ENCODE results near the gene ATE1. TPM values are rescaled to one million over a fixed set of nuclear protein-coding genes. Genes with fewer than 3 reads are reported as not detected.

The ATE1 gene
- total and polyA plus RNA-seq, 2 experiments from 2014 or later = 16.9 to 48.9 TPM

- H3K79me2 ChIP-seq = no peaks in the 10 kb centered on the region
- no peaks in the 10 kb centered on the region for H3K9me3 ChIP-seq (ENCODE audit: low read depth)
- H3K9me2 ChIP-seq (replicated peaks; ENCODE audit: insufficient read depth) = no peaks in the 10 kb centered on the region
- H3K27ac ChIP-seq = no peak overlapping the region
- H3K4me3 ChIP-seq = no peak overlapping the region
- no peak overlapping the region for H3K4me2 ChIP-seq
- no peak for DNase-seq (ENCODE audit: low spot score)
- TF ChIP-seq EZH2phosphoT487 (IDR thresholded peaks at IDR 0.05; ENCODE audit: low read depth, severe bottlenecking, unreplicated experiment) (no peak), EZH2 (IDR thresholded peaks at IDR 0.05; ENCODE audit: borderline replicate concordance) (no peak), CTCF (IDR thresholded peaks at IDR 0.05; ENCODE audit: poor library complexity) (no peak)
- no peaks in the 10 kb centered on the region for H3K27me3 ChIP-seq
- 81% methylated on average over 2 of the region's 2 CpGs for WGBS (ENCODE audit: low lambda C conversion rate, missing lambda C conversion rate)
- peaks cover 6% of the 10 kb centered on the region for H3K4me1 ChIP-seq (ENCODE audit: insufficient read depth)
- no peaks in the 10 kb centered on the region for H3K36me3 ChIP-seq (replicated peaks; ENCODE audit: insufficient read depth, low read depth)
- no peak overlapping the region for H2AFZ ChIP-seq
- H4K20me1 ChIP-seq (ENCODE audit: insufficient read depth, poor library complexity, severe bottlenecking) = no peaks in the 10 kb centered on the region
Measured at GRCh38 chr10:121803611-121804010, 124.2 kb downstream of the ATE1 start.

- no peak overlapping the region for H2AFZ ChIP-seq
- TF ChIP-seq EZH2phosphoT487 (IDR thresholded peaks at IDR 0.05; ENCODE audit: low read depth, severe bottlenecking, unreplicated experiment) = no peak
- TF ChIP-seq CTCF (IDR thresholded peaks at IDR 0.05; ENCODE audit: poor library complexity) = no peak
- TF ChIP-seq EZH2 (IDR thresholded peaks at IDR 0.05; ENCODE audit: borderline replicate concordance) = no peak
- H3K4me1 ChIP-seq (ENCODE audit: insufficient read depth) = peaks cover 6% of the 10 kb centered on the region
- WGBS (ENCODE audit: low lambda C conversion rate, missing lambda C conversion rate) = 57% methylated on average over 2 of the region's 2 CpGs
- H3K4me2 ChIP-seq = peak overlapping the region; percentile 14
- no peaks in the 10 kb centered on the region for H4K20me1 ChIP-seq (ENCODE audit: insufficient read depth, poor library complexity, severe bottlenecking)
- DNase-seq (ENCODE audit: low spot score) = no peak
- H3K9me3 ChIP-seq (ENCODE audit: low read depth) = no peaks in the 10 kb centered on the region
- H3K27ac ChIP-seq = peak overlapping the region; percentile 15
- H3K79me2 ChIP-seq = peaks cover 2% of the 10 kb centered on the region
- no peaks in the 10 kb centered on the region for H3K9me2 ChIP-seq (replicated peaks; ENCODE audit: insufficient read depth)
- no peaks in the 10 kb centered on the region for H3K36me3 ChIP-seq (replicated peaks; ENCODE audit: insufficient read depth, low read depth)
- H3K4me3 ChIP-seq = no peak overlapping the region
- no peaks in the 10 kb centered on the region for H3K27me3 ChIP-seq
Measured at GRCh38 chr10:121800831-121801230, 127.0 kb downstream of the ATE1 start.

GRCh38 chr10:121800146-121800545, 127.7 kb downstream of the ATE1 start:
- Histone ChIP-seq H3K4me1 (ENCODE audit: insufficient read depth) (peaks cover 6% of the 10 kb centered on the region), H4K20me1 (ENCODE audit: insufficient read depth, poor library complexity, severe bottlenecking) (no peaks in the 10 kb centered on the region), H3K27ac (peak overlapping the region; percentile 15), H3K9me2 (replicated peaks; ENCODE audit: insufficient read depth) (no peaks in the 10 kb centered on the region), H3K9me3 (ENCODE audit: low read depth) (no peaks in the 10 kb centered on the region), H3K4me2 (peak overlapping the region; percentile 14), H3K36me3 (replicated peaks; ENCODE audit: insufficient read depth, low read depth) (no peaks in the 10 kb centered on the region), H3K27me3 (no peaks in the 10 kb centered on the region), H3K79me2 (peaks cover 2% of the 10 kb centered on the region), H2AFZ (no peak overlapping the region), H3K4me3 (no peak overlapping the region)
- no peak for DNase-seq (ENCODE audit: low spot score)
- TF ChIP-seq CTCF (IDR thresholded peaks at IDR 0.05; ENCODE audit: poor library complexity) (no peak), EZH2 (IDR thresholded peaks at IDR 0.05; ENCODE audit: borderline replicate concordance) (no peak), EZH2phosphoT487 (IDR thresholded peaks at IDR 0.05; ENCODE audit: low read depth, severe bottlenecking, unreplicated experiment) (no peak)
- 60% methylated on average over 3 of the region's 3 CpGs for WGBS (ENCODE audit: low lambda C conversion rate, missing lambda C conversion rate)

- Histone ChIP-seq H3K4me3 (no peak overlapping the region), H3K9me3 (ENCODE audit: low read depth) (no peaks in the 10 kb centered on the region), H3K9me2 (replicated peaks; ENCODE audit: insufficient read depth) (no peaks in the 10 kb centered on the region), H3K36me3 (replicated peaks; ENCODE audit: insufficient read depth, low read depth) (no peaks in the 10 kb centered on the region), H3K27me3 (no peaks in the 10 kb centered on the region), H2AFZ (no peak overlapping the region), H3K4me1 (ENCODE audit: insufficient read depth) (peaks cover 6% of the 10 kb centered on the region), H3K27ac (no peak overlapping the region), H3K79me2 (peaks cover 2% of the 10 kb centered on the region), H4K20me1 (ENCODE audit: insufficient read depth, poor library complexity, severe bottlenecking) (no peaks in the 10 kb centered on the region), H3K4me2 (no peak overlapping the region)
- 91% methylated on average over 8 of the region's 8 CpGs for WGBS (ENCODE audit: low lambda C conversion rate, missing lambda C conversion rate)
- no peak for DNase-seq (ENCODE audit: low spot score)
- TF ChIP-seq CTCF (IDR thresholded peaks at IDR 0.05; ENCODE audit: poor library complexity) = no peak
- no peak for TF ChIP-seq EZH2phosphoT487 (IDR thresholded peaks at IDR 0.05; ENCODE audit: low read depth, severe bottlenecking, unreplicated experiment)
- TF ChIP-seq EZH2 (IDR thresholded peaks at IDR 0.05; ENCODE audit: borderline replicate concordance) = no peak
Measured at GRCh38 chr10:121797490-121797889, 130.3 kb downstream of the ATE1 start.

All from hepatocyte (in vitro differentiated cells).